Measurements from ENCODE around the gene CEP70.
"Not testable (repeated sequence)": the region's sequence is repeated elsewhere in the genome, so short reads cannot be mapped to it uniquely, and the experiment has no call there.

CEP70 gene

DNA sequence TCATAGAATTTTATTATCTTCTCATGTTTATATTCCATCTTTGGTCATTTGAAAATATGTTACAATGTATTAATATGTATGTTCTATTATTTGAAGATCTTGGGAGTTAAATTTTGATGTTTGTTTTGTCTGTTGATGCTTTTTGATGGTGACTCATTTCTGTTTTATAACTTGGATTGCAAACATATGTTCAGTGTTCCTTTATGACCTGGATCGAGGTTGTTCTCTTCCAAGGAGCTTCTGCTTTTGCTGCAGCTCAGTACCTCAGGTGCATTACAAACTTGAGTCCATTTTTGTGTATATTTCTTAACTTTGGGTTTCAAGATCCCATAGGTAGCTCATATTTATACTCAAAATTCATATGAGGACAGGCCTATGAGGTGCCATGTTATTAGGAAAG lies 122.6 kb downstream of the CEP70 start:
- DNase-seq (ENCODE audit: low read depth): no peak

DNA sequence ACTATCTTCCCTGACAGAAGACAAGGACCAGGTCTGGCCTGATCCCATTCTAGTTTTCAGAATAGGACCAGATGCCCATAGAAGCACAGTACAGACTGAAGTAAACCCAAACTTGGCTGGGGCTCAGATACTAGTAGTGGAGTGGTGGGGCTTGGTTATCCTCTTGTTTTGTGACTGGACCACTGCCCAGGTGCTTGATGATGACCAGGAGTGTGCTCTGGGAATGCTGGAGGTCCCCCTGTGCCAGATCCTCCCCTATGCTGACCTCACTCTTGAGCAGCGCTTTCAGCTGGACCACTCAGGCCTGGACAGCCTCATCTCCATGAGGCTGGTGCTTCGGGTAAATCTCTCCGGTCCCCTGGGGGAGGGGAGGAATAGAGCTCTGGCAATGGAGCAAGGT lies 123.4 kb downstream of the CEP70 start:
- DNase-seq (ENCODE audit: low read depth): no peak

DNA sequence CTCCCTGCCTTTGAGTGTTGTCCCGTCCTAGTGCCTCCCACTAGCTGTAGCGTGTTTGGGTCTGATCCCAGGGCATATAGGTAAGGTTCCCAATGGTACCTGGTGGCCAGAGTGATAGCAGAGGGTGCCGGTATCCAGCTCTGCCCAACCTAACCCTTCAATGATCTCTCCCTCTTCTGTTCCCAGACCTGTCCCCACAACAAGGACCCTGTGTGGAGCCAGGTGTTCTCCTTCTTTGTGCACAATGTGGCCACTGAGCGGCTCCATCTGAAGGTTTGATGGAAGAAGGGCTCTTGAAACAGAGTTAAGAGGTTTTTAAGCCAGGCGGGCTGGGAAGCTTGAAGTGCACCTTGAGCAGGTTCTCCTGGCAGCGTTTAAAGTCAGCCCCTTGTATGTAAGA lies 124.2 kb downstream of the CEP70 start:
- DNase-seq (ENCODE audit: low read depth): no peak

DNA sequence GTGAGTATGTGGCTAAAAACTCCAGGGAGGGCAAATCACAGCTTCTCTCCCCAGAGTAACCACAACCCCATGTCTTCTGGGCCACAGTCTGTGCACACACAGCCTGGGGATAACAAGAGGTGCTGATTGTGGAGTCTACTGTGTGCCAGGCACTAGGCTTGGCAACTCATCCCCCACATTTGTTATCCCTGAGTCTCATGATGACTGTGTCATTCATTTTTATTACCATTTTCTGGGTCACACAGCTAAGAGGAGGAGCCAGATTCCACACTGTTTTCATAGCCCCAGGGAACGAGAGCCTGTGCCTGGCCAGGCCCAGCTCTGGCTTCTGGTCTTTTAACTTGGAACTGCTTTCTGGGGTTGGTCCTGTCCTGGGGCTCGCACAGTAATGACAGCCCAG lies 125.2 kb downstream of the CEP70 start:
- no peak for DNase-seq (ENCODE audit: low read depth)

DNA sequence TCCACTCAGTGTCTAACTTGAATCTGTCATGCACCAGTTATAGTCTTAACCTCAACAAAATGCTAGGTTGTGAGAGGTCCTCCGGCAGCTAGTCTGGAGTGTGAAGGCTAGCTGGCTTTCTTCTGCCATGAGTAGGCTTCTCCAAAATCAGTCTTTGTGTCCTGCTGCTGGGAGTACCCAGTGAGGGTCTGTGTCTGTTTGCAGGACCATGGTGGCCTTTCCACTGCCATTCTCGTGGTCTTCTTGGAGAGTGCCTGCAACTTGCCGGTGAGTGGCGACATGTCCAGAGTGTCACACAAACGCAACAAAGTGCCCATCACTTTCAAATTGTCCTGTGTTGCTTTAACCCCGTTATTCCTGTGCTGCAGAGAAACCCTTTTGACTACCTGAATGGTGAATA lies 125.6 kb downstream of the CEP70 start:
- no peak for DNase-seq (ENCODE audit: low read depth)

GRCh38 chr3:138467931-138468330 lies 126.1 kb downstream of the CEP70 start:
- no peak for DNase-seq (ENCODE audit: low read depth)

DNA sequence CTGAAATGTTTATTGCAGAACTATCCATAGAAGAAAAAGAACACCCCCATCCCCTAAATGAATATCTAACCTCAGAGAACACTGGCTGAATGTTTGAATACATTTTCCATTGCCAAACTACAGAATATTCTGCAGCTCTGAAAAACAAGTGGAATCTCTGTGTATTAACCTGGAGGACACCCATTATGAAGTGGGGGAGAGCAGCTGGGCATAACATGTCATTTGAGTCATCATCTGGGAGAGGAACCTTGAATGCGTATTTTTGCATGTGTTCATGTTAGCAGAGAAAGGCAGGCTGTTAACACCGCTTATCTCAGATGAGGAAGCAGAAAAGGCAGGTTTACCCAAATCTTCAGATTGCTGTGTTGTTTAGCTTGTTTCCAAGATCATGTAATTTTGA lies 128.1 kb downstream of the CEP70 start:
- DNase-seq (ENCODE audit: low read depth): no peak

DNA sequence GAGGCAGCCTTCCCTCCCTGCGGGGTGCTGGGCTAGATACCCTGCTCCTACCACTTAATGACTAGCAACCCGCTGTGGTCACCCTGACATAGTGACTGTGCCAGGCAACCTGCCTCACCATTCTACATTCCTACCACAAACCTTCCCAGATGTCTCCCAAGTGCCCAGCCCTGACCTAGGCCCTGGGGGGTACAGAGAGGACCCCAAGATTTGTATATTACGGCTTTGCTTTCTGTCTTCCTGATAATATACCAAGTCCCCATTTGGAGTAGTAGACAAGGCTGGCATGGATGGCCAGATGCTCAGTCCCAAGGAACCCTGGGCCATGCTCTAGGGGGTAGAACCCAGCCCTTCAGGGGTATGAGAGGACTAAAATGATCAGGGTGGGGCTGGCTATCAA lies 128.6 kb downstream of the CEP70 start:
- DNase-seq (ENCODE audit: low read depth): no peak

- DNase-seq (ENCODE audit: low read depth): no peak
Measured at GRCh38 chr3:138464491-138464860, 129.6 kb downstream of the CEP70 start.

GRCh38 chr3:138463724-138464490 lies 130.2 kb downstream of the CEP70 start:
- no peak for DNase-seq (ENCODE audit: low read depth)

GRCh38 chr3:138461896-138462295 lies 132.2 kb downstream of the CEP70 start:
- DNase-seq (ENCODE audit: low read depth): no peak

GRCh38 chr3:138461246-138461645 lies 132.8 kb downstream of the CEP70 start:
- no peak for DNase-seq (ENCODE audit: low read depth)

- DNase-seq (ENCODE audit: low read depth): no peak
Measured at GRCh38 chr3:138460536-138461205, 133.4 kb downstream of the CEP70 start.

GRCh38 chr3:138459619-138460535 lies 134.2 kb downstream of the CEP70 start:
- DNase-seq (ENCODE audit: low read depth): no peak

DNA sequence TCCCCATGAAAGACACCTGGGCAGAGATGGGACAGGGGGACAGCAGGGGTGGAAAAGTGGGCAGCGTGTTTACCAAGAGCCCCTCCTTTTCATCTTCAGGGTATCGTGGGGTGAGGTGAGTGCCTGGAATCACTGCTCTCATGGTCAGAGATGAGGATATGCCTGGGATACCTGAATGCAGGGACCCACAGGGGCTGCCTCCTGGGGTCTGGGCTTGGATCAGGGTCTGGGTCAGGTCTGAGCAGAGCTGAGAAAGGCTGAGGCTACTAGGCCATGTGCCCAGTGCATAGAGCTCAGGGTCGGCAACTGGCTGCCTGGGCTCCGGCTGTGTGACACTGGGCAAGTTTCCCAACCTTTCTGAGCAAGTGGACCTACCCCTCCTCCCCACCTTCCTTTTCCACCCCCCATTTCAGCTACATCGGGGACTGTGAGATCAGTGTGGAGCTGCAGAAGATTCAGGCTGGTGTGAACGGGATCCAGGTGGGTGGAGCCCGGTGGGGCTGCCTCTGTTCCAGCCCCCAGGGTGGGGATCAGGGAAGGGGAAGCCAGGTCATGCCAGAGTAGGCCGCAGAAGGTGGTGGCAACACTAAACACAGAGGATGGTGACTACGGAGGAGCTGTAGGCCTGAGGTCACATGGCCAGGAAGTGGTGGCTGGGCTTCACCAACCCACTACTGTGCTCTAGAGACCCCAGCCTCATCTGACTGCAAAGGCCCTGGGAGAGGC lies 135.1 kb downstream of the CEP70 start:
- DNase-seq (ENCODE audit: low read depth): no peak

DNA sequence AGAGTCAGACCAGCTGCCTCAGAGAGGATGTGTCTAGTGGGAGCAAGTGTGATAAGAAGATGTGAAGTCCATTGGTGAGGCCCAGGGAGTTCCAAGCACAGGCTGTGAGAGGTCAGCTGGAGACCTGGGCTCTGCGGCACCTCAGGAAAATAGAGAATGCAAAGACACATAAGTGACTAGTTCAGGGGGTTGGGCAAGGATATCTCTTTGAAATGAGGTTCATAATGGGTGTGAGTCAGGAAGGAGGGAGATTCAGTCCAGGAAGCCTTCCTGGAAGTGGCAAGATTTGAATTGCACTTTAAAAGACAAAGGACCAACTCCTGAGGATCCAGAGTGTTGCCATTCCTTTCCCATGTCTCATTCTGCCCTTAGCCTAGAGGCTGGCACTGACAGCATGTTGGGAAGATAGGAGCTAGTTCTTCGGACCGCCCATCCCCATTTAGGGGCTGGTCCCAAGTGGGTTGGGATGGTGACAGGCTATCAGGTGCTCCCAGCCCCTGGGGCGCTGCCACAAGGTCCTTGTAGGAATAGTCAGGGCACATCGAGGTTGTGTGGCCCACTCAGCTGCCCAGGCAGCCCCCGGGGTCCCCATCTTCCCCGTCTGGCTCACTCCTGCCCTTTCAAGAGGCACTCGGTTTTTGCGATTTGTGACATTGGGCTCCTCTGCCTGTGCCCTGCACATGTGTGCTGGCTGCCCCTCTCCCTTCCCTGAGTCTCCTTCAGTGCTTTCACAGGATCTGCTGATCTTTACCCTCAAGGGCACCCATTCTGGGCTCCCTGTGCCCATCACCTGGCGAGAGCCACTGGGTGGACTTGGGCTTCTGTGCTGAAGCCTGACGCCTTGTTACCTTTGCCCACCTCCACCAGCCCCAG lies 136.0 kb downstream of the CEP70 start:
- DNase-seq (ENCODE audit: low read depth): no peak

- no peak for DNase-seq (ENCODE audit: low read depth)
Measured at GRCh38 chr3:138456961-138457862, 136.8 kb downstream of the CEP70 start.

GRCh38 chr3:138455801-138456716 lies 138.0 kb downstream of the CEP70 start:
- DNase-seq (ENCODE audit: low read depth): no peak

- not testable (repeated sequence) for DNase-seq (ENCODE audit: low read depth)
Measured at GRCh38 chr3:138453940-138454339, 140.1 kb downstream of the CEP70 start.

Data from HS-5 (cell line).